Subcutaneous adipose tissue (tissue), 4 donors: Measurements from ENCODE around the gene ADH7. TPM values are rescaled to one million over a fixed set of nuclear protein-coding genes. Genes with fewer than 3 reads are reported as not detected.

Experiments
- CTCF ChIP-seq: fragments of 450-650 bp; IDR thresholded peaks from one replicate; pipeline ENCODE4 v1.5.1; 2016; ENCODE audit warnings: low read depth, mild to moderate bottlenecking, control low read depth, antibody characterized with exemption, moderate library complexity
- total RNA-seq, 4 donors: library from RNA; depleted of rRNA; stranded (reverse); fragments of >200 nt; gene quantifications; one replicate each; pipeline ENCODE4 v1.1.0, GENCODE V29; 2016

ADH7 gene
- total RNA-seq, 4 donors from 2014 or later, result not detected

GRCh38 chr4:99417125-99417524, 18.0 kb downstream of the ADH7 start:
- TF ChIP-seq CTCF, result no peak

DNA sequence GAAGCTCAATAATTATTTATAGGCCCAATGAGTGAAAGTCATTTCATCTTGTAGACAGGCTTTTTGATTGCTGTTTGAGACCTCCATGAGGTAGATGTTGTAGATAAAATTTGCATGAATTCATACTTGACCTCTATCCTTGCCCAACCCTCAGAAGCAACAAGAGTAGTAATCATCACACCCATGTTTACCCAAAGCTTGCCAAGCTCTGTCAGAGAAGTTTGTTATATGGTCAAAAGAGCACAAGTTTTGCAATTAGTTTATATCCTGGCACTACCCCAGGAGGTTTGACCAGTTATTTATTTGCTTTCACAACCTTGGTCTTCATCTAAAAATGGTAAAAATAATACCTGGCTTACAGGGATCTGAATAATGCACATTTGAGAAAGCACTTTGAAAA, 20.7 kb downstream of the ADH7 start:
- no peak for TF ChIP-seq CTCF

GRCh38 chr4:99413140-99413539, 22.0 kb downstream of the ADH7 start:
- no peak for TF ChIP-seq CTCF

DNA sequence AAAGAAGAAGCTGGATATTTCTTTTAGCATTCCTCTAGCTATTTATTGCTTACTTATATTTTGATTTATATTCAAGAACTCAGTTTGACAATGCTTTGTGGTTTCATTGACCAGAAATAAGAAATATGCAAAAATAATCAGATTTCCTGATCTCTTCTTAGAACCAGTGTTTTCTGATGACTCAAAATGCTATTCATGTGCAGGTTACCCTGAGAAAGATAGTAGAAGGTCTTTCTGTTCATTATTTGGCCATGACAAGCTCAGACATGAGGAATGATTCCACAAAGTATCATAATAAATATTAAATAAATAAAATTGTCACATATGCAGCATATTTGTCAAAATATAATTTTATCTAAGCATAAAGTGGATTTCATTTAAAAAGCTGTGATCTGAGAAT, 24.1 kb downstream of the ADH7 start:
- TF ChIP-seq CTCF, result no peak

DNA sequence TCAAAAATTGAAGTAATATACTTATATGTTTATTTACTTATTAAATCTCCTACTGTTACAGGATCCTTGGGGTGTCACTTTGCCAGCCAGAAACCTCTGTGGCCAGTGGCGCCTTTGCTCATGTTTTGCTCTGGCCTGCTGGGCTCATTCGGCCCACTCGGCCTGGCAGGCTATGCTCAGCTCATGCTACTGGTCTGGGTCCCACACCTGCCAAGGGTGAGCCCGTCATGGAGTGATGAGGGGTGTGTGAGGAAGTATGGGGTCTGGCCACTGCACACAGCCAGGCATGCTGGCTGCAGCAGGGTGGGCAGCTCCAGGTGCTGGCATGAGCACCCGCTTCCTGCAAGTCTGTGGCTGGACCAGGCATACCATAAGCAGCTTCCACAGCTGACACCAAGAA, 25.1 kb downstream of the ADH7 start:
- TF ChIP-seq CTCF, result no peak

DNA sequence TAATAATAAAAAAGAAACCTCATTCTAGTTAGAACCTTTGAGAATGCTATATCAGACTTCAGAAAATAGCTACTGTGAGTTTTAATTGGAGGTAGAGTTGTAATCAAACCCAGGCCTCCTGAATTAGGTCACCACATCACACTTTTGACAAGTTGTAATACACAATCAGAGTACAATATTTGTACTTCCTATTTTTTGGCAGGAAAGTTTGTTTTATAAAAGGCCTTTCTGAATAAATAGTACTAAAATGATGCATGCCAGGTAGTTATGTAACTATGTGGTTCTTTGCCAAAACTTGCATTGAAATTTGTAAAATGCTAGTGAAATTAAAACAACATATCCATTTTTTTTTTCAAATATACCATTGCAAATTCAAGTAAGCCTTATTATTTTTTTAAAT, 26.8 kb downstream of the ADH7 start:
- no peak for TF ChIP-seq CTCF

- no peak for TF ChIP-seq CTCF
Observed at GRCh38 chr4:99405433-99406115, 29.6 kb downstream of the ADH7 start.
